ENCODE results near the gene MS4A8.
"Not testable (repeated sequence)": the region's sequence is repeated elsewhere in the genome, so short reads cannot be mapped to it uniquely, and the experiment has no call there.

MS4A8 gene, protein sequence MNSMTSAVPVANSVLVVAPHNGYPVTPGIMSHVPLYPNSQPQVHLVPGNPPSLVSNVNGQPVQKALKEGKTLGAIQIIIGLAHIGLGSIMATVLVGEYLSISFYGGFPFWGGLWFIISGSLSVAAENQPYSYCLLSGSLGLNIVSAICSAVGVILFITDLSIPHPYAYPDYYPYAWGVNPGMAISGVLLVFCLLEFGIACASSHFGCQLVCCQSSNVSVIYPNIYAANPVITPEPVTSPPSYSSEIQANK

DNA sequence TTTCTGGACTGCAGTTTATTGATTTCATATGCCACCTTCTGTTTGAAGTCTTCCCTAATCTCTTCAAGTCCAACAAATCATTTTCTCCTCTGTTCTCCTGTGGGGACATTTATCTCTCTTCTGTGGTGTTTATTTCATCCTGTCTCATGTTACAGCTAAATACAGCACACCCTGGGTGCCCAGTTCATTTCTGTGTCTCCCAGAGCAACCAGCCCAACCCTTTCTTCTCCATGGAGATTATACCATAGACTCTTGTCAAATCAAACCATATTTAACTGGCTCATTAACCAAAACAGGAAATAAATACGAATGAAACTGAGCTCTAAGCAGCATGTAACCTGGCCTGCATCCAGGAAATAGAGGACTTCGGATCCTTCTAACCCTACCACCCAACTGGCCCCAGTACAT lies at the start of gene MS4A8:
Gene MS4A8, plus strand, starts transcription at position 329 of the 408 bp plus-strand sequence. CDS start 1,249 bp downstream, outside the sequence.
- H3K36me3 Mint-ChIP-seq (ENCODE audit: low read depth): no peaks in the 10 kb centered on the region
- H3K27ac Mint-ChIP-seq: no peak within 1 kb of the TSS
- TF ChIP-seq CTCF (IDR thresholded peaks at IDR 0.05; ENCODE audit: unreplicated experiment in 3 of 3): no peak
- no peaks in the 10 kb centered on the region for H3K9me3 Mint-ChIP-seq
- no peak within 1 kb of the TSS for H3K4me3 Mint-ChIP-seq
- H3K27me3 Mint-ChIP-seq (ENCODE audit: low read depth): no peaks in the 10 kb centered on the region
- H3K4me1 Mint-ChIP-seq: peaks cover 10% of the 10 kb centered on the region

GRCh38 chr11:60657888-60658287 lies 41.5 kb upstream of the MS4A8 start:
- Mint-ChIP-seq H3K36me3 (ENCODE audit: low read depth) (no peaks in the 10 kb centered on the region), H3K27ac (no peak overlapping the region), H3K27me3 (ENCODE audit: low read depth) (no peaks in the 10 kb centered on the region), H3K4me1 (no peaks in the 10 kb centered on the region), H3K4me3 (no peak overlapping the region), H3K9me3 (peaks cover 2% of the 10 kb centered on the region)
- no peak for TF ChIP-seq CTCF (IDR thresholded peaks at IDR 0.05; ENCODE audit: unreplicated experiment in 3 of 3)

- H3K4me3 Mint-ChIP-seq: no peak overlapping the region
- no peaks in the 10 kb centered on the region for H3K4me1 Mint-ChIP-seq
- H3K27ac Mint-ChIP-seq: no peak overlapping the region
- H3K9me3 Mint-ChIP-seq: no peaks in the 10 kb centered on the region
- H3K27me3 Mint-ChIP-seq (ENCODE audit: low read depth): no peaks in the 10 kb centered on the region
- no peaks in the 10 kb centered on the region for H3K36me3 Mint-ChIP-seq (ENCODE audit: low read depth)
- TF ChIP-seq CTCF (IDR thresholded peaks at IDR 0.05; ENCODE audit: unreplicated experiment in 3 of 3): no peak
Measured at GRCh38 chr11:60658409-60658808, 41.0 kb upstream of the MS4A8 start.

DNA sequence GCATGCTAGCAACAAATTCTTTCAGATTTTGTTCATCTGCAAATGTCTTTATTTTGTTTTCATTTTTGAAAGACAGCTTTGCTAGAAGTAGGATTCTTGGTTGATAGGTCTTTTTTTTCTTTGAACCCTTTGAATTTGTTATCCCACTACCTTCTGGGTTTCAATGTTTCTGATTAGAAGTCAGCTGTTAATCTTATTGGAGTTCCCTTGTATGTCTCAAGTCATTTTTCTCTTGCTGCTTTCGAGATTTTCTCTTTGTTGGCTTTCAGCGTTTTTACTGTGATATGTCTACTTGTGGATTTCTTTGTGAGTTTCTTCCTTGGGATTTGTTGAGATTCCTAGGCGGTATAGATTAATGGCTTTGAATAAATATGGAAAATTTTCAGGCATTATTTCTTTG lies 27.2 kb upstream of the MS4A8 start:
- H3K9me3 Mint-ChIP-seq: peaks cover 17% of the 10 kb centered on the region
- H3K4me3 Mint-ChIP-seq: no peak overlapping the region
- H3K4me1 Mint-ChIP-seq: no peaks in the 10 kb centered on the region
- H3K36me3 Mint-ChIP-seq (ENCODE audit: low read depth): no peaks in the 10 kb centered on the region
- no peak overlapping the region for H3K27ac Mint-ChIP-seq
- no peaks in the 10 kb centered on the region for H3K27me3 Mint-ChIP-seq (ENCODE audit: low read depth)
- TF ChIP-seq CTCF (IDR thresholded peaks at IDR 0.05; ENCODE audit: unreplicated experiment in 3 of 3): no peak

DNA sequence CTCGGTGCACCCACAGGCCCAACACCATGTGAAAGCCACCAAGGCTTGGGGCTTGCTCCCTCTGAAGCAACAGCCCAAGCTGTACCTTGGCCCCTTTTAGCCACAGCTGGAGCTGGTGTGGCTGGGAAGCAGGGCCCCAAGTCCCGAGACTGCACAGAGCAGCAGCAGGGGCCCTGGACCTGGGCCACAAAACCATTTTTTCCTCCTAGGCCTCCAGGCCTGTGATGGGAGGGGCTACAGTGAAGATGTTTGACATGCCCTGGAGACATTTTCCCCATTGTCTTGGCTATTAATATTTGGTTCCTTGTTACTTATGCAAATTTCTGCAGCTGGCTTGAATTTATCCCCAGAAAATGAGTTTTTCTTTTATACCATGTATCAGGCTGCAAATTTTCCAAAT lies 21.2 kb upstream of the MS4A8 start:
- H3K27me3 Mint-ChIP-seq (ENCODE audit: low read depth); H3K4me1 Mint-ChIP-seq; H3K4me3 Mint-ChIP-seq; H3K27ac Mint-ChIP-seq; H3K36me3 Mint-ChIP-seq (ENCODE audit: low read depth): not testable (repeated sequence)
- peaks cover 40% of the 10 kb centered on the region for H3K9me3 Mint-ChIP-seq

DNA sequence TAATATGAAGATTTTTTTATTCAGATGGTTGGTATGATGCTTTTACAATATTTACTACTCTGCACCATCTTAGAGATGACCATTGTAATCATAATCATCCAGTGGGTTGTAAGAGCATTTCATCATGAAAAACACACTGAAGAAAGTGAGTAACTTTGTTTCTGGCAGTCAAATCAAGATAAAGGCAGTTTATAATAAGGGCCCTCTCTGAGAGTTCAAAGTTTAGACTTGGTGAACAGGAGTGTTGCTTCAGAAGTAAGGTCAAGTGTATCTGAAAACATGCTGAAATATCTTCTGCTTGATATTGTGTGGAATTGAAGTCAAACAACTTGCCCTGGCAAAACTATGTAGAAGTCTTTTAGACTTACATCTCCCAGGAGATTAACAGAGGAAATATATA lies 19.5 kb upstream of the MS4A8 start:
- H3K36me3 Mint-ChIP-seq (ENCODE audit: low read depth): peaks cover 3% of the 10 kb centered on the region
- no peak for TF ChIP-seq CTCF (IDR thresholded peaks at IDR 0.05; ENCODE audit: unreplicated experiment in 3 of 3)
- peaks cover 36% of the 10 kb centered on the region for H3K9me3 Mint-ChIP-seq
- no peak overlapping the region for H3K27ac Mint-ChIP-seq
- H3K4me1 Mint-ChIP-seq: no peaks in the 10 kb centered on the region
- no peak overlapping the region for H3K4me3 Mint-ChIP-seq
- H3K27me3 Mint-ChIP-seq (ENCODE audit: low read depth): no peaks in the 10 kb centered on the region
